ENCODE results near the gene BCAS4. TPM values are rescaled to one million over a fixed set of nuclear protein-coding genes. Genes with fewer than 3 reads are reported as not detected.

The BCAS4 gene
- total RNA-seq, 1 experiment from 2014 or later, result 7.9 TPM

DNA sequence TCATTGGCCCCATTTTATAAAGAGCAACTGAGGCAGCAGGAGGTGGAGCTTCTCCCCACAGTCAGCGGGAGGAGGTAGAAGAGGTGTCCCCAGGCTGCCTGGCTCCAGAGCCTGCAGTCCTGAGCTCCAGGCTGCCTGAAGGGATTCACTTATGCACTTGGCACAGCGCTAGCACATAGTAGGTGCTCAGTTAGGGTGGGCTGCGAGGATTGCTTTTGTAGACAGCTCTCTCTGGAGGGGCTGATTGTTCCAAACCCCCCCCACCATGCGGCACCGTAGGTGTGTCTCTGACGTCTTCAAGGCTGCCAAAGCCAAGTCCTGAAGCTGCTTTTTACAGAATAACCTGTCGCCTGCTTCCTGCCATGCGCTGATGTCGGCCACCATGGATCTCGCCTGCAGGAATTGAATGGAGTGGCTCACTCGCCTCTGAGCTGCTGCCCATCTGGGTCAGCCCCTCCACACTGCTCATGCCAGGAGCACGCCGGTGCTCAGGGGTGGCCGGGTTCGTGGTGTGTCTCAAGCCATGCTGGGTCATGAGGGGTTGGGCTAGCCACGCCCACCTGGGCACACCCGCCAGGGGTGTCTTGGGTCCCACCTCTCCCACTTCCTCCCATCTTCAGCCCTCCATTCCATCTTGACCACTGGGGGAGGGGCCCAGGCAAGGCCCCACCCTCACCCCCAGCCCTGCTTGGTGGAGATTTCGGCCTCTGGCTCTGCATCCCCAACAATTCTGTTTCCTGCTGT lies 59.8 kb downstream of the BCAS4 start:
- ChIA-PET POLR2A (interaction anchor here (0.7 to 1.4 kb wide), 4 partner anchors 9 to 103 kb away, joined by 3 to 7 read pairs (median 3); partner anchors contain the start of genes DPM1 and MOCS3), CTCF (interaction anchor here (0.6 to 1.0 kb wide), 4 partner anchors 26 to 75 kb away, joined by 3 read pairs; no protein-coding TSS in a partner anchor)
- no peak for DNase-seq (ENCODE audit: unreplicated experiment)
- TF ChIP-seq, protein P1, sequence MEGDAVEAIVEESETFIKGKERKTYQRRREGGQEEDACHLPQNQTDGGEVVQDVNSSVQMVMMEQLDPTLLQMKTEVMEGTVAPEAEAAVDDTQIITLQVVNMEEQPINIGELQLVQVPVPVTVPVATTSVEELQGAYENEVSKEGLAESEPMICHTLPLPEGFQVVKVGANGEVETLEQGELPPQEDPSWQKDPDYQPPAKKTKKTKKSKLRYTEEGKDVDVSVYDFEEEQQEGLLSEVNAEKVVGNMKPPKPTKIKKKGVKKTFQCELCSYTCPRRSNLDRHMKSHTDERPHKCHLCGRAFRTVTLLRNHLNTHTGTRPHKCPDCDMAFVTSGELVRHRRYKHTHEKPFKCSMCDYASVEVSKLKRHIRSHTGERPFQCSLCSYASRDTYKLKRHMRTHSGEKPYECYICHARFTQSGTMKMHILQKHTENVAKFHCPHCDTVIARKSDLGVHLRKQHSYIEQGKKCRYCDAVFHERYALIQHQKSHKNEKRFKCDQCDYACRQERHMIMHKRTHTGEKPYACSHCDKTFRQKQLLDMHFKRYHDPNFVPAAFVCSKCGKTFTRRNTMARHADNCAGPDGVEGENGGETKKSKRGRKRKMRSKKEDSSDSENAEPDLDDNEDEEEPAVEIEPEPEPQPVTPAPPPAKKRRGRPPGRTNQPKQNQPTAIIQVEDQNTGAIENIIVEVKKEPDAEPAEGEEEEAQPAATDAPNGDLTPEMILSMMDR (IDR thresholded peaks at IDR 0.05; ENCODE audit: unreplicated experiment), result no peak
- H3K27me3 Mint-ChIP-seq (ENCODE audit: insufficient read depth, unreplicated experiment), result no peaks in the 10 kb centered on the region
- H3K27ac Mint-ChIP-seq (ENCODE audit: low read depth, unreplicated experiment), result no peak overlapping the region
- intact Hi-C loops (cut with micrococcal nuclease), result no loop called here
- no peaks in the 10 kb centered on the region for H3K36me3 Mint-ChIP-seq (ENCODE audit: insufficient read depth, unreplicated experiment)
- peaks cover 19% of the 10 kb centered on the region for H3K4me1 Mint-ChIP-seq (ENCODE audit: insufficient read depth, unreplicated experiment)
- H3K9me3 Mint-ChIP-seq (ENCODE audit: unreplicated experiment), result no peaks in the 10 kb centered on the region
- no TSS peak for BruUV-seq (replicated peaks)
- no peak overlapping the region for H3K4me3 Mint-ChIP-seq (ENCODE audit: unreplicated experiment)

DNA sequence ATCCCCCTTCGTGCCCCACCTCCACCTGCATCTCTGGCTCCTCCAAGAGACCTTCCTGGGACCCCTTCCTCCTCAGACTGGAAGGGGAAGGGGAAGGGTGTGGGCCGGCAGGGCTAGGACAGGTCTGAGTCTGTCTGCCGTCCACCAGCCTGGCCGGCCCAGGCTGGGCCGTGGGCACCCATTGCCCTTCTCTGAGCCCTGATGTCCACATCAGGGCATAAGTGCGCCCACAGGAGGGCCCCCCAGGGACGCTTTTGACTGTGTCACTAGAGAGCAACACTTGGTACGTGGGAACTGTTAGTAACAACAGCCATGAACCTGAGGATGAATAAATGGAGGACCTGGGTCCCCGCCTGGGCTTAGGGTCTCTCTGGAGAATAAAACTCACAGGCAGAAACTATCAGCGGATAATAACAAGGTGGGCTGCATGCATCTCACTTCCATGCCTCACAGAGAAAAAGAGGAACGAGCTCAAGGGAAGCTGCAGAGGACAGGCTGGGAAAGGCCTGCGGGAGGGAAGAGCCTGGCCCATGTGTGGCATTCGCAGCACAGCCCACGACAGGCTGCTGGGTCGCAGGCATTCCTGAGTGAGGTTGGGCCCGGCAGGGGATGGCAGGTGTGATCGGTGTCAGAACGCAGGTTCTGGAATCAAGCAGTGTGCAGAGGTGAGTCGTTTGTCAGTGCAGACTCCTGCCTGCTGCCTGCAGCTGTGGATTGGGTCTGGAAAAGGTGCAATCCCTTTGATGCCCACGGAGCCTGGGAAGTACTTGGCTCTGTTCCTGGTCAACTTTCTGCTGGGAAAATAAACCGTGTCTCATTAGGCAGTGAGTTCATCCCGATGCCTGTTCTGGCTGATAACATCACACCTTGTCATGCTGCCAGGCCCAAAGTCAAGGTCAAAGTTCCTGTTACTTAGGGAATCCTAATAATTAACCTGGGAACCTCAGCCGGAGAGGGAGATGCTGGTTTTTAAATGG lies 60.9 kb downstream of the BCAS4 start:
- no peaks in the 10 kb centered on the region for H3K36me3 Mint-ChIP-seq (ENCODE audit: insufficient read depth, unreplicated experiment)
- TF ChIP-seq, protein P1 (IDR thresholded peaks at IDR 0.05; ENCODE audit: unreplicated experiment), result no peak
- H3K27ac Mint-ChIP-seq (ENCODE audit: low read depth, unreplicated experiment), result peak overlapping the region; percentile 67
- CTCF ChIA-PET, result interaction anchor here (0.5 to 3.1 kb wide), 11 partner anchors 9 to 1659 kb away, joined by 3 to 22 read pairs (median 4); no protein-coding TSS in a partner anchor
- peak; percentile 79 for DNase-seq (ENCODE audit: unreplicated experiment)
- no TSS peak for BruUV-seq (replicated peaks)
- no peaks in the 10 kb centered on the region for H3K27me3 Mint-ChIP-seq (ENCODE audit: insufficient read depth, unreplicated experiment)
- H3K4me1 Mint-ChIP-seq (ENCODE audit: insufficient read depth, unreplicated experiment), result peaks cover 19% of the 10 kb centered on the region
- POLR2A ChIA-PET, result interaction anchor here (0.5 to 4.1 kb wide), 21 partner anchors 10 to 131 kb away, joined by 3 to 55 read pairs (median 5); partner anchors contain the start of genes ADNP, BCAS4, DPM1 and MOCS3
- no peaks in the 10 kb centered on the region for H3K9me3 Mint-ChIP-seq (ENCODE audit: unreplicated experiment)
- no peak overlapping the region for H3K4me3 Mint-ChIP-seq (ENCODE audit: unreplicated experiment)
- intact Hi-C loops (cut with micrococcal nuclease), result no loop called here

DNA sequence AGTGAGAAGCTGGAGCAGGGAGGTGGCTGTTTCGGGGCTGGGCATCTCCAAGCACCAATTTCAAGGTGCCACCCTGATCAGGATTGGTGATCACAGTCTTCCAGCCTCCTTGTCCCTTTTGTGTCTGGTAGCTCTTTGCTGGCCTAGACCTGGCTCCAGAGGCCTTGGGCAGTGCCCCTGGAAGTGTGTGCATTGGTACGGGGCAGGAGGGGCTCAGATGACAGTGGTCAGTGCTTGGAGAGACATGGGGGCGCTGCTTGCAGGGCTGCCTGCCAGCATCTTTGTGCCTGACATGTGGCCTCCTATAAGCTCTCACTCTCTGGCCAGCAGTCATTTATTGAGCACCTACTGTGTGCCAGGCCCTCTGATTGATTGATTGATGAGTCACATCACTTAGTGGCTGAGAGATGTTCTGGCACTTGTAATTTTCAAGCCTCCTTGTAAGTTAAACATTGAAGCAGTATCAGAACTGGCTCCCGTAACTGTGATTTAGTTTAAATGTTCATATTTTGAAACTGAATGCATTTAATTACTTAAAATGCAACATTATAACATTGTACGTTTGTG lies 61.7 kb downstream of the BCAS4 start:
- CTCF ChIA-PET, result interaction anchor here (0.5 to 3.1 kb wide), 9 partner anchors 8 to 1659 kb away, joined by 3 to 22 read pairs (median 4); no protein-coding TSS in a partner anchor

More for the DNA sequence above, 61.7 kb downstream of the BCAS4 start:
- Mint-ChIP-seq H3K36me3 (ENCODE audit: insufficient read depth, unreplicated experiment) (no peaks in the 10 kb centered on the region), H3K27me3 (ENCODE audit: insufficient read depth, unreplicated experiment) (no peaks in the 10 kb centered on the region), H3K4me1 (ENCODE audit: insufficient read depth, unreplicated experiment) (peaks cover 19% of the 10 kb centered on the region), H3K4me3 (ENCODE audit: unreplicated experiment) (no peak overlapping the region), H3K9me3 (ENCODE audit: unreplicated experiment) (no peaks in the 10 kb centered on the region), H3K27ac (ENCODE audit: low read depth, unreplicated experiment) (peak overlapping the region; percentile 67)
- DNase-seq (ENCODE audit: unreplicated experiment), result no peak
- POLR2A ChIA-PET, result interaction anchor here (0.5 to 4.1 kb wide), 20 partner anchors 9 to 132 kb away, joined by 3 to 55 read pairs (median 6); partner anchors contain the start of genes ADNP, BCAS4, DPM1 and MOCS3
- intact Hi-C loops (cut with micrococcal nuclease), result no loop called here
- TF ChIP-seq, protein P1 (IDR thresholded peaks at IDR 0.05; ENCODE audit: unreplicated experiment), result no peak
- BruUV-seq (replicated peaks), result no TSS peak

Measured in MCF 10A (cell line).